OCI-LY7 (cell line): ENCODE data around the gene CYP11A1. TPM values are rescaled to one million over a fixed set of nuclear protein-coding genes. Genes with fewer than 3 reads are reported as not detected.
A peak's percentile ranks its signal among the peaks of the same experiment; 100 is the strongest.

Source experiments
- BruUV-seq: library from RNA; stranded (reverse); fragments of 400-500 nt; replicated peaks from 2 replicates; lab custom pipeline; 2021; lab: Mats Ljungman, UMichigan
- CTCF ChIA-PET: fragments of 300-600 bp; sonication (Branson Sonifier 250); formaldehyde crosslinking; loops from one replicate; lab custom pipeline; 2022; ENCODE audit warnings: antibody characterized with exemption; ENCODE audit not compliant: unreplicated experiment; lab: Charles Lee
- POLR2A ChIA-PET: fragments of 300-600 bp; sonication (Branson Sonifier 250); formaldehyde crosslinking; loops from one replicate; lab custom pipeline; 2022; ENCODE audit warnings: antibody characterized with exemption; lab: Charles Lee
- DNase-seq: peaks from one replicate; pipeline ENCODE4 v3.0.0-alpha.2; 2015; ENCODE audit warnings: low spot score
- H2AFZ ChIP-seq: fragments of 200-600 bp; sonication (generic), shearing (Covaris generic); 2 replicates; pipeline ENCODE4 v1.6.1; 2014; ENCODE audit warnings: mild to moderate bottlenecking, antibody characterized with exemption, low read length, moderate library complexity
- H3K27ac ChIP-seq: fragments of 200-600 bp; sonication (generic); 2 replicates; pipeline ENCODE4 v1.5.1; 2014; ENCODE audit warnings: mixed run types, low read depth, mild to moderate bottlenecking, moderate library complexity, low read length, inconsistent platforms; ENCODE audit not compliant: poor library complexity, severe bottlenecking
- H3K36me3 ChIP-seq: fragments of 200-600 bp; sonication (generic); 2 replicates; pipeline ENCODE4 v1.6.1; 2014; ENCODE audit warnings: mild to moderate bottlenecking, antibody characterized with exemption, low read length, moderate library complexity, mixed read lengths; ENCODE audit not compliant: insufficient read depth
- H3K4me1 ChIP-seq: fragments of 200-600 bp; sonication (generic); 2 replicates; pipeline ENCODE4 v1.5.1; 2014; ENCODE audit warnings: mild to moderate bottlenecking, low read length; ENCODE audit not compliant: insufficient read depth, poor library complexity, severe bottlenecking
- H3K4me2 ChIP-seq: fragments of 200-600 bp; sonication (generic); 2 replicates; pipeline ENCODE4 v1.6.1; 2014; ENCODE audit warnings: mild to moderate bottlenecking, low read length
- H3K4me3 ChIP-seq: fragments of 200-600 bp; sonication (generic); 2 replicates; pipeline ENCODE4 v1.5.1; 2014; ENCODE audit warnings: mild to moderate bottlenecking, low read depth, low read length; ENCODE audit not compliant: poor library complexity, severe bottlenecking
- H3K79me2 ChIP-seq: fragments of 200-600 bp; sonication (generic); 2 replicates; pipeline ENCODE4 v1.6.1; 2016; ENCODE audit warnings: low read depth, mild to moderate bottlenecking, low read length, moderate library complexity, mixed read lengths; ENCODE audit not compliant: insufficient read depth
- H3K9me2 ChIP-seq: fragments of 200-600 bp; sonication (generic); 2 replicates; pipeline ENCODE4 v1.6.1; 2016; ENCODE audit warnings: mild to moderate bottlenecking, low read length, mixed read lengths; ENCODE audit not compliant: insufficient read depth
- H3K9me3 ChIP-seq: fragments of 200-600 bp; sonication (generic); 2 replicates; pipeline ENCODE4 v1.6.1; 2014; ENCODE audit warnings: mild to moderate bottlenecking, mixed run types, low read length, mixed read lengths
- H4K20me1 ChIP-seq: fragments of 200-600 bp; sonication (generic); 2 replicates; pipeline ENCODE4 v1.6.1; 2014; ENCODE audit warnings: mild to moderate bottlenecking, antibody characterized with exemption, low read length, moderate library complexity, mixed read lengths; ENCODE audit not compliant: insufficient read depth
- EZH2phosphoT487 ChIP-seq: fragments of 200-600 bp; sonication (generic); IDR thresholded peaks from 2 replicates; pipeline ENCODE4 v1.6.1; 2018; ENCODE audit warnings: low read depth, borderline replicate concordance, mild to moderate bottlenecking, mixed run types, antibody characterized with exemption, low read length, moderate library complexity, mixed read lengths
- intact Hi-C: fragments of 100-400 bp; cut with micrococcal nuclease; formaldehyde crosslinking; loops from one replicate; pipeline ENCODE4 v1.10.0; 2022; ENCODE audit not compliant: unreplicated experiment
- total RNA-seq, 2 experiments: library from RNA; depleted of rRNA in 1 of 2; stranded (reverse); fragments of >200 nt in 1 of 2; shearing (Covaris generic) in 1 of 2; gene quantifications; 2 replicates each; pipeline ENCODE4 v1.2.3, GENCODE V29; 2014 to 2022
- TF ChIP-seq, protein P1 (sequence below): fragments of 200-600 bp; sonication (generic); conservative IDR thresholded peaks from 2 replicates; pipeline ENCODE4 v1.5.1; 2014; ENCODE audit warnings: mild to moderate bottlenecking, antibody characterized with exemption, low read length, moderate library complexity, mixed read lengths

Gene CYP11A1
- total RNA-seq, 2 experiments from 2014 or later = not detected

DNA sequence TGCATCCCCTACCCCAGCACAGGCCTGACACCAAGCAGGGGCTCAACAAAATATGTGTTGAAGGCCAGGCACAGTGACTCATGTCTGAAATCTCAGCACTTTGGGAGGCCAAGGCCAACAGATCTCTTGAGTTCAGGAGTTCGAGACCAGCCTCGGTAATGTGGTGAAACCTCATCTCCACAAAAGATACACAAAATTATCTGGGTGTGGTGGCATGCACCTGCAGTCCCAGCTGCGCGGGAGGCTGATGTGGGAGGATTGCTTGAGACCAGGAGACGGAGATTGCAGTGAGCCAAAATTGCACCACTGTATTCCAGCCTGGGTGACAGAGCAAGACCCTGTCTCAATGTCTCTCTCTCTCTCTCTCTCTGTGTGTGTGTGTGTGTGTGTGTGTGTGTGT is 30.7 kb upstream of the CYP11A1 start:
- H3K9me3 ChIP-seq = no peaks in the 10 kb centered on the region
- H3K27ac ChIP-seq = no peak overlapping the region
- DNase-seq = no peak
- no peak for TF ChIP-seq EZH2phosphoT487
- TF ChIP-seq, protein P1, sequence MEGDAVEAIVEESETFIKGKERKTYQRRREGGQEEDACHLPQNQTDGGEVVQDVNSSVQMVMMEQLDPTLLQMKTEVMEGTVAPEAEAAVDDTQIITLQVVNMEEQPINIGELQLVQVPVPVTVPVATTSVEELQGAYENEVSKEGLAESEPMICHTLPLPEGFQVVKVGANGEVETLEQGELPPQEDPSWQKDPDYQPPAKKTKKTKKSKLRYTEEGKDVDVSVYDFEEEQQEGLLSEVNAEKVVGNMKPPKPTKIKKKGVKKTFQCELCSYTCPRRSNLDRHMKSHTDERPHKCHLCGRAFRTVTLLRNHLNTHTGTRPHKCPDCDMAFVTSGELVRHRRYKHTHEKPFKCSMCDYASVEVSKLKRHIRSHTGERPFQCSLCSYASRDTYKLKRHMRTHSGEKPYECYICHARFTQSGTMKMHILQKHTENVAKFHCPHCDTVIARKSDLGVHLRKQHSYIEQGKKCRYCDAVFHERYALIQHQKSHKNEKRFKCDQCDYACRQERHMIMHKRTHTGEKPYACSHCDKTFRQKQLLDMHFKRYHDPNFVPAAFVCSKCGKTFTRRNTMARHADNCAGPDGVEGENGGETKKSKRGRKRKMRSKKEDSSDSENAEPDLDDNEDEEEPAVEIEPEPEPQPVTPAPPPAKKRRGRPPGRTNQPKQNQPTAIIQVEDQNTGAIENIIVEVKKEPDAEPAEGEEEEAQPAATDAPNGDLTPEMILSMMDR = no peak
- peak overlapping the region; percentile 50 for H3K4me2 ChIP-seq
- BruUV-seq = no TSS peak
- no peaks in the 10 kb centered on the region for H3K9me2 ChIP-seq
- no peaks in the 10 kb centered on the region for H3K36me3 ChIP-seq
- CTCF ChIA-PET = no interaction called here
- H3K4me1 ChIP-seq = peaks cover 71% of the 10 kb centered on the region
- no peaks in the 10 kb centered on the region for H3K79me2 ChIP-seq
- H2AFZ ChIP-seq = no peak overlapping the region
- intact Hi-C loops = no loop called here
- H3K4me3 ChIP-seq = no peak overlapping the region
- peaks cover 4% of the 10 kb centered on the region for H4K20me1 ChIP-seq
- POLR2A ChIA-PET = no interaction called here

GRCh38 chr15:74397239-74398068 is 30.0 kb upstream of the CYP11A1 start:
- Histone ChIP-seq H3K4me1 (peaks cover 64% of the 10 kb centered on the region), H3K4me2 (peak overlapping the region; percentile 50), H4K20me1 (peaks cover 4% of the 10 kb centered on the region), H3K4me3 (no peak overlapping the region), H3K79me2 (no peaks in the 10 kb centered on the region), H3K9me2 (no peaks in the 10 kb centered on the region), H3K9me3 (no peaks in the 10 kb centered on the region), H2AFZ (no peak overlapping the region), H3K27ac (no peak overlapping the region), H3K36me3 (no peaks in the 10 kb centered on the region)
- peak; percentile 52 for DNase-seq
- ChIA-PET CTCF (no interaction called here), POLR2A (interaction anchor here (1.2 to 2.8 kb wide), 2 partner anchors 8 to 13 kb away, joined by 3 to 7 read pairs; no protein-coding TSS in a partner anchor)
- no TSS peak for BruUV-seq
- TF ChIP-seq, protein P1 = no peak
- TF ChIP-seq EZH2phosphoT487 = no peak
- intact Hi-C loops = no loop called here
